GM18508 (cell line): ENCODE results near the gene TYR.
"Not testable (repeated sequence)": the region's sequence is repeated elsewhere in the genome, so short reads cannot be mapped to it uniquely, and the experiment has no call there.

Experiments used
- ATAC-seq: cut with Tn5 transposase; IDR thresholded peaks from one replicate; pipeline ENCODE4 v1.9.1; 2021; ENCODE audit warnings: moderate number of reproducible peaks; ENCODE audit not compliant: insufficient read depth, unreplicated experiment

TYR gene

DNA sequence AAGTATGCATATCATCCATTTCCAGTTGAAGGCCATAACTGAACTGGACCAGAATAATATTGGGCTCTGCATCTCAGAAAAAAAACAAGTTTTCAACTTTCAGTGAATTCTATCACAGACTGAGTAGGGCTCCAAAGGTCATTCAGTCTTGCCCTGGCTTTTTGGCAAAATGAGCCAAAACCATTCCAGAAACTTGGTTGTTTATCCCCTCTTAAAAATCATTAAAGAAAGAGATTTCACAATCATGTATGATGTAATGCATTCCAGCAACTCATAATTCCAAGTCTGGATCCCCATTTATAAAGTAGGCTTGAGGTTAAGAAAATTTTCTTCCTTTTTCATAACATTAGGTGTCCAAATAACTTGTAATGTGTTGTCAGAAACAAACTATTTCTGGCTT, 162.8 kb downstream of the TYR start:
- ATAC-seq, result not testable (repeated sequence)

DNA sequence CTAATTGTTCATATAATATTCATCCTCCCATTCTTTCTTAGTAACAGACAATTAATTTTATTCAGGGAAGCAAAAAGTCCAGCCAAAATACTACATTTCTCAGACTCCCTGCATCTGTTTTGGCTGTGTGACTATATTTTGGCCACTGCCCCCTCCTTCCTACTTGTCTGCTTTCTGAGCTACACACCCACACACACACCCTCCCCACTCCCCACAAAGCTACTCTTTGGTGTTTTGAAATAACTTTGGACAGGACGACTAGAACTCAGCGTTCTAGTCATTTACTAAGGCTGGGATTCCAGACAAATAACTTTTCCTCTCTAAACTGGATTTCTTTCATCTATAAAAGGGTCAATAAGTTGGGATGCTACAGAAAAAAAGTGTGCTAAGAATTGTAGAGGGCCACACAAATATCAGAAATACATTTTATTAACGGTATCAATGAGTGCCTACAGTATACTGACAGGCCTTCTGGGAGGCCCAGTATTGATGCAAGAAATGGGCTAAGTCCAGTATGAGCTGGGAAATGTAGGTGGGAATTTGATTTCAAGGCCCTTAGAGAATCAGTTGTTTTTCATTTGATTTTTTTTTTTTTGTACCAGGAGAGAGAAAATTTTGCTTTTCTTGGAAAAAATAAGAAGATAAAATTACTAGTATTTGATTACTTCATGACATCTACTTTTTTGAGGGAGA, 165.4 kb downstream of the TYR start:
- ATAC-seq, result not testable (repeated sequence)
